ENCODE data around the gene NDST1. TPM values are rescaled to one million over a fixed set of nuclear protein-coding genes. Genes with fewer than 3 reads are reported as not detected.

The NDST1 gene
- total RNA-seq, 2 experiments from 2014 or later, result 9.5 to 26.6 TPM

DNA sequence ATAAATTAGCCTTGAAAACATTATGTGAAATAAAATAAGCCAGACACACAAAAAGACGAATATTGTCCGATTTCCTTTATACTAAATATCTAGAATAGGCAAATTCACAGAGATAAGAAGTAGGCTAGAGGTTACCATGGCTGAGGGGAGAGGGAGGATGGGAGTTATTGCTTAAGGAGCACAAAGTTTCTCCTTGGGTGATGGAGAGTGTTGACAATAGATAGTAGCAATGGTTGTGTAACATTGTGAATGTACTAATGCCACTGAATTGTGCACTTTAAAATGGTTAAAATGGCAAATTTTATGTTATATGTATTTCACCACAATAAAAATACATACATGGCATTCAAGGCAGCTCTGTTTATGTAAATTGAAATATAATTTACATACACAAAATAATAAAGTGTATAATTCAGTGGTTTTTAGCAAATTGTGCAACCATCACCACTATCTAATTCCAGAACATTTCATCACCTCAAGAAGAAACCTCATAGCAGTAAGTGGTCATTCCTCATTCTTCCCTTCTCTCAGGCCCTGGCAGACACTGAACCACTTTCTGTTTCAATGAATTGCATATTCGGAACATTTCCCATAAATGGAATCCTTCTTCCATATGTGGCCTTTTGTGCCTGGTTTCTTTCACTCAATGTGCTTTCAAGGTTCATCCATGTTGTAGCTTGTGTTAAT, 59.2 kb downstream of the NDST1 start:
- Histone ChIP-seq H3K4me3 (ENCODE audit: low read depth, low read length, poor library complexity, severe bottlenecking) (no peak overlapping the region), H3K4me1 (ENCODE audit: insufficient read depth, low read length, poor library complexity, severe bottlenecking) (no peaks in the 10 kb centered on the region), H3K36me3 (ENCODE audit: insufficient read depth, low read length) (no peaks in the 10 kb centered on the region), H3K79me2 (ENCODE audit: insufficient read depth, low read depth, low read length) (no peaks in the 10 kb centered on the region), H3K27ac (ENCODE audit: low read depth, low read length, poor library complexity, severe bottlenecking) (no peak overlapping the region), H4K20me1 (ENCODE audit: insufficient read depth, low read length) (no peaks in the 10 kb centered on the region), H3K9me2 (ENCODE audit: insufficient read depth, low read length) (no peaks in the 10 kb centered on the region), H3K4me2 (ENCODE audit: low read length) (no peak overlapping the region), H2AFZ (ENCODE audit: low read length) (no peak overlapping the region), H3K9me3 (ENCODE audit: low read length) (no peaks in the 10 kb centered on the region)
- DNase-seq (ENCODE audit: low spot score), result no peak
- CTCF ChIA-PET (ENCODE audit: unreplicated experiment), result no interaction called here
- POLR2A ChIA-PET, result no interaction called here
- no TSS peak for BruUV-seq (replicated peaks)
- intact Hi-C loops (cut with micrococcal nuclease; ENCODE audit: unreplicated experiment), result no loop called here
- TF ChIP-seq CTCF (conservative IDR thresholded peaks at IDR 0.05; ENCODE audit: low read length) (no peak), EZH2phosphoT487 (IDR thresholded peaks at IDR 0.05; ENCODE audit: borderline replicate concordance, low read depth, low read length) (no peak)

GRCh38 chr5:150568663-150569062, 60.7 kb downstream of the NDST1 start:
- ChIA-PET CTCF (ENCODE audit: unreplicated experiment) (no interaction called here), POLR2A (interaction anchor here (0.7 to 0.9 kb wide), 2 partner anchors 82 to 132 kb away, joined by 3 read pairs; partner anchors contain the start of gene RBM22)
- Histone ChIP-seq H3K4me1 (ENCODE audit: insufficient read depth, low read length, poor library complexity, severe bottlenecking) (no peaks in the 10 kb centered on the region), H2AFZ (ENCODE audit: low read length) (no peak overlapping the region), H3K4me3 (ENCODE audit: low read depth, low read length, poor library complexity, severe bottlenecking) (no peak overlapping the region), H3K9me2 (ENCODE audit: insufficient read depth, low read length) (no peaks in the 10 kb centered on the region), H4K20me1 (ENCODE audit: insufficient read depth, low read length) (no peaks in the 10 kb centered on the region), H3K4me2 (ENCODE audit: low read length) (no peak overlapping the region), H3K79me2 (ENCODE audit: insufficient read depth, low read depth, low read length) (no peaks in the 10 kb centered on the region), H3K9me3 (ENCODE audit: low read length) (no peaks in the 10 kb centered on the region), H3K27ac (ENCODE audit: low read depth, low read length, poor library complexity, severe bottlenecking) (no peak overlapping the region), H3K36me3 (ENCODE audit: insufficient read depth, low read length) (no peaks in the 10 kb centered on the region)
- intact Hi-C loops (cut with micrococcal nuclease; ENCODE audit: unreplicated experiment), result no loop called here
- BruUV-seq (replicated peaks), result no TSS peak
- no peak for DNase-seq (ENCODE audit: low spot score)
- no peak for TF ChIP-seq CTCF (conservative IDR thresholded peaks at IDR 0.05; ENCODE audit: low read length)

GRCh38 chr5:150570333-150570732, 62.4 kb downstream of the NDST1 start:
- H4K20me1 ChIP-seq (ENCODE audit: insufficient read depth, low read length), result no peaks in the 10 kb centered on the region
- H3K9me2 ChIP-seq (ENCODE audit: insufficient read depth, low read length), result no peaks in the 10 kb centered on the region
- no peak overlapping the region for H3K4me2 ChIP-seq (ENCODE audit: low read length)
- H3K27ac ChIP-seq (ENCODE audit: low read depth, low read length, poor library complexity, severe bottlenecking), result no peak overlapping the region
- no peak overlapping the region for H2AFZ ChIP-seq (ENCODE audit: low read length)
- H3K4me1 ChIP-seq (ENCODE audit: insufficient read depth, low read length, poor library complexity, severe bottlenecking), result no peaks in the 10 kb centered on the region
- POLR2A ChIA-PET, result no interaction called here
- intact Hi-C loops (cut with micrococcal nuclease; ENCODE audit: unreplicated experiment), result no loop called here
- H3K79me2 ChIP-seq (ENCODE audit: insufficient read depth, low read depth, low read length), result no peaks in the 10 kb centered on the region
- H3K4me3 ChIP-seq (ENCODE audit: low read depth, low read length, poor library complexity, severe bottlenecking), result no peak overlapping the region
- no peaks in the 10 kb centered on the region for H3K9me3 ChIP-seq (ENCODE audit: low read length)
- no peak for DNase-seq (ENCODE audit: low spot score)
- no peak for TF ChIP-seq EZH2phosphoT487 (IDR thresholded peaks at IDR 0.05; ENCODE audit: borderline replicate concordance, low read depth, low read length)
- TF ChIP-seq CTCF (conservative IDR thresholded peaks at IDR 0.05; ENCODE audit: low read length), result no peak
- H3K36me3 ChIP-seq (ENCODE audit: insufficient read depth, low read length), result no peaks in the 10 kb centered on the region
- CTCF ChIA-PET (ENCODE audit: unreplicated experiment), result no interaction called here
- no TSS peak for BruUV-seq (replicated peaks)
